Pancreas (tissue), 10 donors: ENCODE results near the gene MAFG. TPM values are rescaled to one million over a fixed set of nuclear protein-coding genes. Genes with fewer than 3 reads are reported as not detected.
"Not testable (repeated sequence)": the region's sequence is repeated elsewhere in the genome, so short reads cannot be mapped to it uniquely, and the experiment has no call there.

ENCODE experiments used
- ATAC-seq, 4 donors: fragments of 200-7000 bp; cut with Tn5 transposase; one replicate each; pipeline versions ENCODE4 v1.8.0 to v1.9.1; 2020; ENCODE audit warnings: mild to moderate bottlenecking in 4 of 4, moderate library complexity in 4 of 4
- DNase-seq, 6 donors: peaks; one replicate each; pipeline ENCODE4 v3.0.0-alpha.2; 2020
- FAIRE-seq: peaks from 2 replicates; lab custom pipeline; 2012; peaks lifted over from hg19 to GRCh38; lab: Jason Lieb, UNC
- H3K27ac ChIP-seq, 4 donors: fragments of 200-600 bp; sonication (generic); 1 replicate in 3 of 4; 2 replicates in 1 of 4; pipeline versions ENCODE4 v1.5.0 to v1.8.0; 2020
- H3K27me3 ChIP-seq, 4 donors: fragments of 200-600 bp; one replicate each; pipeline ENCODE4 v1.8.0; 2021
- H3K36me3 ChIP-seq, 3 donors: fragments of 200-600 bp; sonication (generic) in 1 of 3; one replicate each; pipeline versions ENCODE4 v1.5.0 to v1.8.0; 2020 to 2021
- H3K4me1 ChIP-seq, 3 donors: fragments of 200-600 bp; one replicate each; pipeline ENCODE4 v1.8.0; 2021
- H3K4me3 ChIP-seq, 4 donors: fragments of 200-600 bp; sonication (generic) in 2 of 4; one replicate each; pipeline versions ENCODE4 v1.5.0 to v1.8.0; 2020 to 2021
- H3K9me3 ChIP-seq, 4 donors: fragments of 200-600 bp; one replicate each; pipeline ENCODE4 v1.8.0; 2021
- WGBS, 2 donors: extraction: QIAGEN DNeasy Blood & Tissue Kit; methylation state at CpG; one replicate each; pipeline ENCODE4 v1.1.7; 2013; 5-methylcytosine and 5-hydroxymethylcytosine counted together
- intact Hi-C, 3 donors: fragments of 100-400 bp; cut with DNase I; formaldehyde crosslinking; loops; one replicate each; pipeline versions ENCODE4 v1.11.1 to v1.14.2; 2022
- polyA plus RNA-seq, 2 donors: library from polyadenylated mRNA; stranded (reverse); fragments of 200-250 nt; gene quantifications; one replicate each; pipeline ENCODE4 v1.2.3, GENCODE V29; 2013
- total RNA-seq, 6 donors: library from RNA; stranded (reverse); fragmentation: NEBNext Ultra II Directional in 4 of 6; extraction: Animal tissue kit (Norgen Biotek cat#: 25700) in 4 of 6; gene quantifications; one replicate each; pipeline versions ENCODE4 v1.2.1 to v1.2.4, GENCODE V29; 2021 to 2023
- TF ChIP-seq, protein P1 (sequence below), 4 donors: fragments of 200-600 bp; sonication (generic) in 3 of 4; IDR thresholded peaks; one replicate each; pipeline versions ENCODE4 v1.5.0 to v1.8.0; 2021; ENCODE audit warnings: antibody characterized with exemption in 4 of 4
- donor health status: healthy with polysubstance abuse.
- donor health status: DM: no; HTN: no; CAD: no; lungs with moderate emphysema.
- donor health status: DM: no; HTN: no; CAD: no.
- donor health status: control.
- donor health status: control.
- donor health status: Bipolar disorder and iron deficiency.
- donor health status: DM: yes; HTN: yes; CAD: no.
- donor health status: DM: no; HTN: no; CAD: no.
- donor health status: DM: no; HTN: no; CAD: no.
- donor health status: DM: yes; HTN: yes; CAD: no.

The MAFG gene
- total and polyA plus RNA-seq, 8 donors, result 6.4 to 11.1 (median 8.0) TPM

DNA sequence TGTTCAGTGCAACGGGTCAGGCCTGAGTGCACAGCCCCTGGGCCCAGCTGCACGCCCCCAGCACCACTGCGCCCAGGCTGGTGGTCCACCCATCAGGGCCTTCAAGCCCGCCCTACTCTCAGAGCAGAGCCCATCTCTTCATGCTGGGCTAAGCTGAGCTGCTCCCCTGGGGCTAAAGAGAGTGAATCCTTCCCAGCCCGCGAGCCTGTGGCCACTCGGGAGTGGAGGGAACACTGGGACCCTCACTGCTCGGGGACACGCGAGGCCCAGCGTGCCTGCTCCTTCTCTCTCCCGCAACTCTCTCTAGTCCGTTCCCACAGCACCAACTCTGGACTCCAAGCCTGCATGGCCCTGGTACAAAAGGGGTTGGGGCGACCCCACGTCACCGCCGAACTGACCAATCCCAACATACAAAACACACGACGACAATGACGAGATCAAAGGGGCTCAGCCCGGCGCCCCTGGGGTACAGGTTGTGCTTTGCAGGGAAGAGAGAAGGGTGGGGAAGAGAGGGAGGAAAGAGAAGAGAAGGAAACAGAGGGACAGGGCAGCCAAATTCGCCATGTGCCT, 5.5 kb downstream of the MAFG start:
- TF ChIP-seq, protein P1, sequence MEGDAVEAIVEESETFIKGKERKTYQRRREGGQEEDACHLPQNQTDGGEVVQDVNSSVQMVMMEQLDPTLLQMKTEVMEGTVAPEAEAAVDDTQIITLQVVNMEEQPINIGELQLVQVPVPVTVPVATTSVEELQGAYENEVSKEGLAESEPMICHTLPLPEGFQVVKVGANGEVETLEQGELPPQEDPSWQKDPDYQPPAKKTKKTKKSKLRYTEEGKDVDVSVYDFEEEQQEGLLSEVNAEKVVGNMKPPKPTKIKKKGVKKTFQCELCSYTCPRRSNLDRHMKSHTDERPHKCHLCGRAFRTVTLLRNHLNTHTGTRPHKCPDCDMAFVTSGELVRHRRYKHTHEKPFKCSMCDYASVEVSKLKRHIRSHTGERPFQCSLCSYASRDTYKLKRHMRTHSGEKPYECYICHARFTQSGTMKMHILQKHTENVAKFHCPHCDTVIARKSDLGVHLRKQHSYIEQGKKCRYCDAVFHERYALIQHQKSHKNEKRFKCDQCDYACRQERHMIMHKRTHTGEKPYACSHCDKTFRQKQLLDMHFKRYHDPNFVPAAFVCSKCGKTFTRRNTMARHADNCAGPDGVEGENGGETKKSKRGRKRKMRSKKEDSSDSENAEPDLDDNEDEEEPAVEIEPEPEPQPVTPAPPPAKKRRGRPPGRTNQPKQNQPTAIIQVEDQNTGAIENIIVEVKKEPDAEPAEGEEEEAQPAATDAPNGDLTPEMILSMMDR (IDR thresholded peaks at IDR 0.05), result no peak
- H3K27ac ChIP-seq, result no peak overlapping the region
- peaks cover 14 to 40% (median 22%) of the 10 kb centered on the region in 3 donors for H3K4me1 ChIP-seq
- FAIRE-seq (no peak), DNase-seq (peak in 1 of 6 donors; percentile 59), ATAC-seq (no peak)
- H3K4me3 ChIP-seq, result no peak overlapping the region
- intact Hi-C loops, result no loop called here
- H3K9me3 ChIP-seq, result no peaks in the 10 kb centered on the region
- no peaks in the 10 kb centered on the region for H3K27me3 ChIP-seq
- peaks cover 0 to 6% (median 0%) of the 10 kb centered on the region in 3 donors for H3K36me3 ChIP-seq
- WGBS, 2 donors, result 93 to 95% methylated on average over 22 to 23 of the region's 23 CpGs

DNA sequence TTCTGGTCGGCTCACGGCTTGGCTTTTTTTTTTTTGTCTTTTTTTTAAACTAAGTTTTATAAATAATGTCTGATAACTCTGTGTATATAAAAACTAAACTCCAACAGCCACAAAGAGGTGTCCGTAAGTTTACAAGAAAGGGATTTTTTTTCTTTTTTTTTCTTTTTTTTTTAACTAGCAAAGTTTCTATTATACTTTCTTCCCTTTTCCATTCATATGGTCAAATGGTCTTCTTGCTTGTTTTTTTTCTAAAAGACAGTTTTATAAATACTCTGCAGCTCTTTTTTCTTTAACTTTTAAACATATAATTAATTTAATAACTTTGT, 6.0 kb downstream of the MAFG start:
- intact Hi-C loops, result no loop called here
- DNase-seq (no peak), FAIRE-seq (no peak), ATAC-seq (no peak)
- no peak overlapping the region for H3K27ac ChIP-seq
- TF ChIP-seq, protein P1 (IDR thresholded peaks at IDR 0.05), result no peak
- peaks cover 0 to 6% (median 0%) of the 10 kb centered on the region in 3 donors for H3K36me3 ChIP-seq
- no peak overlapping the region for H3K4me3 ChIP-seq
- H3K9me3 ChIP-seq, result no peaks in the 10 kb centered on the region
- peaks cover 19 to 45% (median 28%) of the 10 kb centered on the region in 3 donors for H3K4me1 ChIP-seq
- WGBS, 2 donors, result 88 to 96% methylated on average over 3 of the region's 3 CpGs
- no peaks in the 10 kb centered on the region for H3K27me3 ChIP-seq

DNA sequence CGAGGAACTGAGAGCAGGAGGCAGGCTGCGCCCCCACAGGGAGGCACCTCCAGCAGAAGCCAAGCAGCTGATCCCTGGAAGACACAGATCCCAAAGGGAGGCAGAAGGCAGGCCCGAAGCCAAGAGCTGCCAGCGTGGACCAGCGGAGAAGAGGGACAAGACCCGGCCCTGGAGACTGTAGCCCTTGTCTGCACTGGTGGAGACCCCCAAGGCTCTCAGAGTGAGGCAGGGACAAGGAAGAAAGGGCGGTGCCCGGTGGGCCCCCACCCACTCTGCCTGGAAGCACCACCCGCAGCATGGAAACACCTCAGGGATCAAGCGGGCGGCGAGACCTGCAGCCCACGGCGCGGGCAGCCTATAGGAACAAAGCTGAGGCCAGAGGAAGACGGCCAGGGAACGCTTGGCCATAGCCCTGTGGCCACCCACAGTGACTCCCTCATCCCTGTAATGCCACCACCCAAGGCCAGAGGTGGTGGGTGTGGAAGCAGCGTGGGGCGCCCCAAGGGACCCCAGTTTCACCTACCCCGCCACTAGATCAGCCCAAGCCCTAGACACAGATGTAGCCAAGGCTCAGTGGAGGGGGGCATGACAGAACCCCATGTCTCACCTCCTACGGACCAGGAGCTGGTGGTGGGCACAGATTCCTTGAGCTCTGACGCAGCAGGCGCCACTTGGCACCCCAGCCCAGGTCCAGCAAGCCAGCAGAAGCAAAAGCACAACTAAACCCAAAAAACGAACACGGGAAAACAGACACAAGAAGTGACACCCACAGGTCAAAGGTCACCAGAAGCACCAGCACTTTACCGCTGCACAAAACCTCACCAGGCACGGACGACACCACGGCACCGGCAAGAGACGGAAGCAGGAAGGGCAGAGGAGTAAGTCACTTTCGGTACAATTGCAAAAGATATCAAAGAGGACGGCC, 6.7 kb downstream of the MAFG start:
- Histone ChIP-seq H3K27ac (no peak overlapping the region), H3K9me3 (no peaks in the 10 kb centered on the region), H3K27me3 (no peaks in the 10 kb centered on the region), H3K36me3 (peaks cover 0 to 6% (median 0%) of the 10 kb centered on the region in 3 donors), H3K4me1 (peaks cover 19 to 45% (median 28%) of the 10 kb centered on the region in 3 donors), H3K4me3 (no peak overlapping the region)
- 84 to 86% methylated on average over 32 to 33 of the region's 33 CpGs for WGBS, 2 donors
- TF ChIP-seq, protein P1 (IDR thresholded peaks at IDR 0.05), result no peak
- intact Hi-C loops, result no loop called here
- DNase-seq (peak in 1 of 6 donors; percentile 55), ATAC-seq (no peak), FAIRE-seq (no peak)

DNA sequence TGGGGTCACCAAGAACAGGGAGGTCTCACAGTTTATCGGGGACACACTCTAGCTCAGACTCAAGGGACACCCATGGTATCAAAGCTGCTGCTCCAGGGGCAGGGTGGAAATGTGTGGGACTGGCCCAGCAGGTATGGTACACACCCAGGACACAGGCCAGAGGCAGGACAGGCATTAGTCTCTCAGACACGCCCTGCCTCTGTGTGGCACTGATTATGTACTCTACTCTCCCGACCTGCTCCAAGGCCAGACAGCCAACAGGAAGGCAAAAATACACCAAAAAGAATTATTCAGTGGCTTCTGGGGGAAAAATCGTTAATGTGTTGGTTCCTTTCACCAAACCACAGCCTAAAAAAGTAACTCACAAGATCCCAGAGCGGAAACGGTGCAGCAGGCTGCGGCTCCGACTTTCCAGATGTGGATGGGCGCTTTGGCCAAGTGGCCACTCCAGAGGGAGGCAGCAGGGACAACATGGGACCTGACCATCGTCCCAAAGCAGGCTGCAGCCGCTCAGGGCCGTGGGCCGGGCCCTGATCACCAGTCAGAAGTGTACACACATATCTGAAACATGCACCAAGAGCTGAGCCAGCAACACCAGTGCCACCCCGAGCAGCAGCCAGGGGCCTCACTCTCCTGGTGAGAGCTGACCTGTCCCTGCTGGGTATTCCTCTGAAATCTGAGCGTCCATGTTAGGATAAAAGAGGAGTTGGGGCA, 8.5 kb downstream of the MAFG start:
- intact Hi-C loops, result no loop called here
- Histone ChIP-seq H3K9me3 (no peaks in the 10 kb centered on the region), H3K4me3 (no peak overlapping the region), H3K27ac (no peak overlapping the region), H3K27me3 (no peaks in the 10 kb centered on the region), H3K36me3 (peaks cover 0 to 17% (median 4%) of the 10 kb centered on the region in 3 donors), H3K4me1 (peaks cover 10 to 29% (median 14%) of the 10 kb centered on the region in 3 donors)
- WGBS, 2 donors, result 73 to 80% methylated on average over 14 to 15 of the region's 15 CpGs
- ATAC-seq, result peak in 1 of 4 donors; percentile 1
- no peak for FAIRE-seq
- DNase-seq, result peak in 1 of 6 donors; percentile 57
- TF ChIP-seq, protein P1 (IDR thresholded peaks at IDR 0.05), result no peak

DNA sequence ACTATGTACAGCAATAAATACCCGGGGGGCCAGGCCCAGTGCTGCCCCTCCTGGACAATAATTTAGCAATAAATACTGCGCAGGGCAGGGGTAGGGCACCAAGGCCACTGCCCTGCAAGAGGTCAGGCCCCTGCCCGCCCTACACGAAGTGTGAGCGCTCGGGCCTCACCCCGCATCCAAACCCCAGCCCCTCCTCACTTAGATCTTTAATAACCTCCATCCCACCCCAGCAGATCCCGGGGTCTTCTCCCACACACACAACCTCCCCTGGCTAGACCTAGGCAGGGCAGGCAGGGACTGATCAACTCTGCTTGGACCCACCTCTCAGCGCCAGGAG, 9.2 kb downstream of the MAFG start:
- FAIRE-seq, H3K27me3 ChIP-seq, H3K9me3 ChIP-seq, intact Hi-C loops: not testable (repeated sequence)
- ATAC-seq (peak; percentile 10 to 42 (median 36)), DNase-seq (peak in 1 of 6 donors; percentile 50)
- Histone ChIP-seq H3K4me1 (peaks cover 5 to 22% (median 9%) of the 10 kb centered on the region in 3 donors), H3K36me3 (peaks cover 0 to 24% (median 11%) of the 10 kb centered on the region in 3 donors), H3K27ac (peak overlapping the region in 2 of 4 donors; percentile 54 to 55), H3K4me3 (peak overlapping the region in 3 of 4 donors; percentile 89 to 95 (median 93))
- WGBS, 2 donors, result 20 to 23% methylated on average over 9 of the region's 9 CpGs
